GM15510 (cell line): ENCODE data around the gene GNAI3.

ENCODE experiments used
- POLR2A ChIP-seq: IDR thresholded peaks from 3 replicates; pipeline ENCODE4 v1.6.1; 2011; ENCODE audit warnings: borderline replicate concordance; ENCODE audit not compliant: insufficient read length; ENCODE audit errors: extremely low read depth

GNAI3 gene

DNA sequence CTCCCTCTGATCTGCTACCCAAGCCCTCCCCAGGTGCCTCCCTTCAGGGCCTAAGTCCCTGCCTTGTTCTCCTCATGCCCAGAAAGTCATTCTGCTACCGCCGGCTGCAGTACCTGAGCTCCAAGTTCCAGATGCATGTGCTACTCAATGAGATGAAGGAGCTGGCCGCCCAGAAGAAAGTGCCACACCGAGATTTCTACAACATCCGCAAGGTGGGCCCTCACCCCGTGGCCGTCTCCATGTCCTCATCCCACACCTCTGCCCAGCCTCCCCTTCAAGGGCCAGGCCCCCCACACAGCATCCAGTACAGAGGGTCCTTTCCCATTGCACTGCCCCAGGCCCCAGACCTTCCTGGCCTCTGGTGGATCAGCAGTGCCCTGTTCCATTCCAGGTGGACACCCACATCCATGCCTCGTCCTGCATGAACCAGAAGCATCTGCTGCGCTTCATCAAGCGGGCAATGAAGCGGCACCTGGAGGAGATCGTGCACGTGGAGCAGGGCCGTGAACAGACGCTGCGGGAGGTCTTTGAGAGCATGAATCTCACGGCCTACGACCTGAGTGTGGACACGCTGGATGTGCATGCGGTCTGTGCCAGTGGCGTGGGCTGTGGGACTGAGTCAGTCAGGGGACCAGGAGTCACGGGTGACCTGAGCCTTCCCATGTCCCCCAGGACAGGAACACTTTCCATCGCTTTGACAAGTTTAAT lies 79.4 kb downstream of the GNAI3 start:
- no peak for TF ChIP-seq POLR2A

DNA sequence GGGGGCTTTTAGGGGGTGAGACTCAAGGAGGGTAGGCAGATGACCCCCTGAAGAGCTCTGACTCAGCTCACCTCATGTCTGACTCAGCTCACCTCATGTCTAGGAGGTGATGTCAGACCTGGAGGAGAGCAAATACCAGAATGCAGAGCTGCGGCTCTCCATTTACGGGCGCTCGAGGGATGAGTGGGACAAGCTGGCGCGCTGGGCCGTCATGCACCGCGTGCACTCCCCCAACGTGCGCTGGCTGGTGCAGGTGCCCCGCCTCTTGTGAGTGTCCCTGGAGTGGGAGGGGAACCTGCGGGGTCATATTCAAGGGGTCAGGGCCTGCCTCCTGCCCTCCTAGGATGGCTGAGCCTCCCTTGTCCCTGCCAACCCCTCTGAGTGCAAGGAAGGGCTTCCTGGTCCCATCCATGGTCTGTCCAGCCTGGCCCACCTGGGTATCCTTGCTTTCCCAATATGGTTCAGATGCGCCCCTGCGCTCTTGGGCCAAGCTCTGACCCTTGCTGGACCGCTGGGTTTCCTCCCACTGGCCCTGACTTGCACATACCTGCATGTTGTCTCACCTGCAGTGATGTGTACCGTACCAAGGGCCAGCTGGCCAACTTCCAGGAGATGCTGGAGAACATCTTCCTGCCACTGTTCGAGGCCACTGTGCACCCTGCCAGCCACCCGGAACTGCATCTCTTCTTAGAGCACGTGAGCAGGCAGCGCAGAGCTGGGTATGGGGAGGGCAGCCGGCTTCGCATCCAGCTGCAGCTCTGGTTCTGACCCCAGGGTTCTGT lies 80.3 kb downstream of the GNAI3 start:
- TF ChIP-seq POLR2A, result no peak

DNA sequence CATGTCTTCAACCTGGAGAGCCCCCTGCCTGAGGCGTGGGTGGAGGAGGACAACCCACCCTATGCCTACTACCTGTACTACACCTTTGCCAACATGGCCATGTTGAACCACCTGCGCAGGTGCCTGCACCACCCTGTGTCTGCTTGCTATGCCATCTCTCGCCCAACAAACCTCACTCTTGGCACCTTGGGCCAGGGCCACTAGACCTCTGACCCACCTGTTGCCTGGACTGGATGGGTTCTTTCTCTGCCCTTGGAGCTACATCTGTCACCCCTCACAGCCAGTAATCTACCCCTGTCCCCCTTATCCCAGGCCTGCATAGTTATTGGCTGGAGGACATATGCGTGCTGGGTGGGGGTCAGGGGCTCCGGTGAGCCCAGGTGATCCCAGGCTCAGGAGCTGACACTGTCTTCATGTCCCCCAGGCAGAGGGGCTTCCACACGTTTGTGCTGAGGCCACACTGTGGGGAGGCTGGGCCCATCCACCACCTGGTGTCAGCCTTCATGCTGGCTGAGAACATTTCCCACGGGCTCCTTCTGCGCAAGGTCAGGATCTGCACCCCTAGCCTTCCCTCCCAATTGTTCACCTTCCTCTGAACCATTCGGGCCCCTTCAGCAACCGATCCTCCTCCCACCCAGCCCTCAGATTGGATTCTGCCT lies 81.1 kb downstream of the GNAI3 start:
- no peak for TF ChIP-seq POLR2A

DNA sequence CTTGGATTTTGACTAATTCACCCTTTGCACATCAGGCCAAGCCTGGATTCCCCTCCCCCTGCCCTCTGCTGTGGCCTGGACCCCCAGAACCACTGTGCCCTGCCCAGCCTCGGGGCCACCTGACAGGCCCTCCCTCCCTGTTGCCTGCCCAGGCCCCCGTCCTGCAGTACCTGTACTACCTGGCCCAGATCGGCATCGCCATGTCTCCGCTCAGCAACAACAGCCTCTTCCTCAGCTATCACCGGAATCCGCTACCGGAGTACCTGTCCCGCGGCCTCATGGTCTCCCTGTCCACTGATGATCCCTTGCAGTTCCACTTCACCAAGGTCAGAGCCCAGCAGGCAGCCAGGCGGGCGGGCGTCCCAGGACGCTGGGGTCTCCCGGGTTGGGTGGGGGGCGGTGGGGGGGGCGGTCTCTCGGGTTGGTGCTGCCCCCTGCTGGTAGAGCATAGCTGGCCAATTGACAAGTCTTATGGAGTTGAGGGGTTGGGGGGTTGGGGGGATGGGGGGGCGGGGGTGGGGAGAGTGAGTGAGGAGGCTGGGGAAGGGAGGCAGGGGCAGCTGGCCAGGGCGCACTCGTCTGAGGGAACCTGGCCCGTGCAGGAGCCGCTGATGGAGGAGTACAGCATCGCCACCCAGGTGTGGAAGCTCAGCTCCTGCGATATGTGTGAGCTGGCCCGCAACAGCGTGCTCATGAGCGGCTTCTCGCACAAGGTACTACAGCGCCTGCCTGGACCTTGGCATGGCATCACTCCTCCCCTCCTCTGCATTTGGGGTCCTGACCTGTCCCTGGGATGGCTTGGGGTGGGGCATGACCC lies 81.9 kb downstream of the GNAI3 start:
- no peak for TF ChIP-seq POLR2A

DNA sequence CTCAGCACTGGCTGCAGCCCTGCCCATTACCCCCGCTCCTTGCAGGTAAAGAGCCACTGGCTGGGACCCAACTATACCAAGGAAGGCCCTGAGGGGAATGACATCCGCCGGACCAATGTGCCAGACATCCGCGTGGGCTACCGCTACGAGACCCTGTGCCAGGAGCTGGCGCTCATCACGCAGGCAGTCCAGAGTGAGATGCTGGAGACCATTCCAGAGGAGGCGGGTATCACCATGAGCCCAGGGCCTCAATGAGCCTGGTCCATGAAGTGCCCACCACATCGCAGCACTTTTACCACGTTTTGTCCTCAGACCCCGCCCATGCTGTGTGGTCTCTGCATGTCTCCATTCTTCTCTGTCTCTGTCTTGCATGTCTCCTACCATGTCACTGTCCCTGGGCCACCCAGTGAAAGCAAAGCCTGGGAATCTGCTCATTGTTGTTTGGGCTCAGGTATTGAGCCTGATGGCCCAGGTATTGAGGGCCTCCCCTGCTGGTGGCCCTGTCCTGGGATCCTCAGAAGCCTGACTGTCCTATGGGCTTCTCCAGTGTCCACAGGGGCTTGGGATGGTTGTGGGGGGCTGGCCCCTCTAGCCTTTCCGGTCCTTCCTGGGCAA lies 82.6 kb downstream of the GNAI3 start:
- no peak for TF ChIP-seq POLR2A

DNA sequence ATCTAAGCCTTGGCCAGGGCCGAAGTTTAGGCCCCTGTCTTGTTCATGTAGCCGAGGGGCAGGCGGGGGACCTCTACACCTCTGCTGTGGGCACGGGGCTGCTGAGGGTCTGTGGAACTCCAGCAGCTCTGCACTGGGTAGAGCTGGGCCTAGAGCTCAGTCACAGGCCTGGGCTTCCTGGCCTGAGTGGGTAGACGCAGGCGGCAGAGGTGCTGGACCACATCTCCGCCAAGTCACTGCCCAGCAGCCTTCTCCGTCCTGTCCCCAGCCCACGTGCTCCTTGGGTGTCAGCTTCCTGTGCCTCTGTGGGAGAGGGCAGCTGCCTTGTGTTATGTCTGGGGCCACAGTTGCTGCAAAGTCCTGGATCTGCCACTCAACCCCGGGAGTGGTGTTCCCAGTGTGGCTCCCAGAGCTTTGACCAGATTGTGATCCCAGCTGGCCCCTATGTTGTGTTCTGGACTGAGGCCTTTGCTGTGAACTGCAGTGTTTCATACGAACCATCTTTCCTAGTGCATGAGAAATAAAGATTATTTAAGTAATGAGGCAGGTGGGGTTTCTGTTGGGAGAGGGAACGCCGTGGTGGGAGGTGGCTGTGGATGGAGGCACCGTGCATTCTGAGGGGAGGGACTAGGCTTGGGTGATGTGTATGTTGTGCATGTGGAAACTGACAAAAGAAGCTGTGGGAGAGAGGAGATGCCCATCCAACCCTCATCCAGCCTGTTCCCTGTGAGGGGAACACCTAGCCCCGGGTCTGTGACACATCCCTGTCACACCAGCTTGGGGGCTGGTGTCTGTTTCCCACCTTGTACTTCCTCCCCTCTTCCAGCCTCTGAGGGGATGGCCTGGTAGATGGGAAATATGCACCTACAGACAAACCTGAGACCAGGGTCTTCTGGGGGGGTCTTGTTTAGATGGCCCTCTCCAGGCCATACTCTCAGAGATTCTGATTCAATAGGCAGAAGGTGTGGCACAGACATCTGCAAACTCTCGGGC lies 83.4 kb downstream of the GNAI3 start:
- TF ChIP-seq POLR2A, result no peak

DNA sequence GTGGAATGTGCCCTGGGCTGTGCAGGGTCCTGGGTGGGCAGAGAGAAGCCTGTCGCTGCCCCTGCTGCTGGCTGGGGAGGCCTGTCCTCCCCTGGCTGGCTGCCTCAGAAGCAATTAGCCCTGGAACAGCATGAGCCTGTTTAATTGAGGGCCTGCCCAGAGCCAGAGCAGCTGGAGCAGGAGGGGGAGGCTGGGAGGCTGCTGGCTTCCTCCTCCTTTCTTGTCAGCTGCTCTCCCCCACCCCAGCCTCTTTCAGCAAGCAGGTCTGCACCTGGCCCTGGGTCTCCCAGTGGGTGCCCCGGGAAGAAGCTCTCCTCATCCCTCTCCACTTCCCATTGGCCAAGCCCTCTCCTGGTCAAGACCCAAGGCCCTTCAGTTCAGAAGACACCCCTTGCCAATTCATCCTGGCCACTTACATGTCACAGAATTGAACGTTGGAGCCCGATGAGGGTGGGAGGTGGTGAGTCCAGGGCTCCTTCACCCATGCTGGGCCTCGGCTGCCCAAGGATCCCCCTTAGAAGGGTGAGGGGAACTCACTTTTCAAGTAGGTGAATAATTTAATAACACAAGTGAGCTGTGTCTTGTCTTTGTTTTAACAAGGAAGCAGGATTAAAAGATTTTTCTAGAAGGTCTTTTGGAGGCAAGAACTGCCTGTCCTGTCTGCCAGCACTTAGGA lies 84.4 kb downstream of the GNAI3 start:
- no peak for TF ChIP-seq POLR2A

DNA sequence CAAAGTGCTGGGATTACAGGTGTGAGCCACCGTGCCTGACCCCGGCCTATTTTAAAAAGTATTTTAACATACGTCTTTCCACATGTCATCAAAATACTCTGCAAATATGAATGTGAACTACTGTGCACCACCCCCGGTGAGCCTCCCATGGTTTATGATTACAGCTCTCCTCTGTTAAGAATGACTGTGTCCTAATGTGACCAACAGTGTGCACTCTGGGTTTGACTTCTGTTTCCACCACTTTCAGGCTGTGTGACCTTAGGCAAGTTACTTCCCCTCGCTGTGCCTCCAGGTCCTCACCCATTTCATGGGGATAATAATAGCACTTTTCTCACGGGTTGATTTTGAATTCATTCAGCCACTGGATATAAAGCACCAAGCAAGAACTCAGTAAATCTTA lies 85.9 kb downstream of the GNAI3 start:
- TF ChIP-seq POLR2A, result no peak

DNA sequence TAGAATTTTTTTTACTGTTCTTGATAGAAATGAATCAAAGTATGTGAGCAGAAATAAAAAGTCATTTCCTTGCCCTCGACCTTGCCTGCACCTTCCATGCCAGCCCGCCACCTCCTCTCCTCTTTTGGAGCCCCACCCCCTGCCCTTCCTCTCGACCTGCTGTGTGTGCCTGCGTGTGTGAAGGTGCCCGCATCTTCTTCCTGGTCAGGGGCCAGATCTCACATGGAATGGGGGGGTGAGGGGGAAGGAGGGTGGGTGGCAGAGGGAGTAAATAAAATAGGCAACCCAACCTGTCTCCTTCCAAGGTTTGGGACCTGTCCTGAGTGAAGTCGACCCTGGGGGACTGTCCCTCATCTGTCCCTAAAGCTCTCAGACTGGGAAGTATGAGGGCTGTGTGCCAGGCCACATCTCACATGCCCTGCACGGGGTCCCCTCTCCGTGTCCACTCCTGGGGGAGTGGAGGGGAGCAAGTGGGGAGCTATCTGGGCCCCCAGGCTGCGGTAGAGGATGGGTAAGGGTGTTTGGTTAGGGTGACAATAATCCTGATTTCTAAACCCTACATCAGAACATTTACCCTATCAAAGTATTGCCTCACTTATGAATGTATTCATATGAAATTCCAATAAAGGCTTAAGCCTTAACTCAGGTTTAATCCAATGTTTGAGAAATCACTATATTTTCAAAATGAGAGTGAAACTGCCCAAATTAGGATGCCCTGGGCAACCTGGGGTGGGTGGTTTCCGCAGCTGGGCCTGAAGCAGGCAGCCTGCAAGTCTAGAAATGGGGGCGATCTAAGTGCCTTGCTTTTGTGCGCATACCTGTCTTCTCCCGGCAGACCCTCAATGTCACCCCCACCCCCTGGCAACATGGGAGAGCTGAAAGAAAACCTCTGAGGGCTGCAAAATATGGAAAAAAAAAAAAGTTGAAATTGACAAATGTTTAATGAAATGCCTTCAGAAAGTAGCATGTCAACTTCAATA lies 86.6 kb downstream of the GNAI3 start:
- TF ChIP-seq POLR2A, result no peak

DNA sequence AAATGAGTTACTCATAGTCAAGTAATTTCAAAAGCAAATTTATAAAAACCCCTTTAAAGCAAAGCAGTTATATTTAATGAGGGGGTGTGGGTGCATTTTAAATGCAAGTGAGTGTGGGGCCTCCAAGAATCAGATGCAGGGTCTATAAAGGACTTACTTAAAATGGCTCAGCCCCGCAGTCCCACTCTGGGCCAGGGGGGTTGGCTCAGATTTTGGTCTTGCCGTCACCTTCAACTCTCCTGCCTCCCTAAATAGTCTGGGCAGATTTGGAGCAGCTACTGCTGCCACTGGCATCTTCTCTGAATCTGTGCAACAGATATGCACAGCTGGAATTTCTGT lies 87.4 kb downstream of the GNAI3 start:
- TF ChIP-seq POLR2A, result no peak

DNA sequence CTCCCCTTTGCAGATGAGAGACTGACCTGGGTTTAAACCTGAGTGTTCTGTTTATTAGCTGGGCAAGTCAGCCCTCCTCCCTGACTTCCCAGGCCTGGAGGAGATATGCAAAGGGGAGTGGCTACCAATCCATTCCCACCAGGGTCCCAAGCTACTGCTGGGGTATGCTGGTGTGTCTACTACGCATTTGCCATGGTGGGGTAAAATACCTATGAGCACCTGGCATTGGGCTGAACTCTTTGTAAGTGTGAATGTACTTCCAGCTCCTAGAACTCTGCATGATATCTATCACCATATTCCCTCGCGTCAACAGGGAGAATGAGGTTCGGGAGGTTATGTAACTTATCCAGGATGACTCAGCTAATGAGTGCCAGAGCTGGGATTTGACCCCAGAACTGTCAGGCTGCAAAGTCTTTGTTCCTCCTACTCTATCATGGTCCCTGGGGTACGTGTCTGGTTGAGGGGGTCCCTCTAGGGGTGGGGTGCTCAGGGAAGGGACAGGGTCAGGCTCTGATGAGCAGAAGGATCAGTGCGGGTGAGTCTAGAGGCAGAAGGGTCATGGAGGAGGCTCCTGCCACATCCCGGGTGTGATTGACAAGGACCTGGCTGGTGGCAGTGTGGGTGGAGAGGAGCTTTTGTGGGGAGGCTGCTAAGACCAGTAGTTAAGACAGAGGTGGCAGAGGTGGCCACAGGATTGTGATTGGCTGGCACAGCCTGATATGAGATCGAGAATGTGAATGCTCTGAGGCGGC lies 88.0 kb downstream of the GNAI3 start:
- TF ChIP-seq POLR2A, result no peak
